ACHN (cell line): Measurements from ENCODE around the gene RPS28.
"Not testable (repeated sequence)": the region's sequence is repeated elsewhere in the genome, so short reads cannot be mapped to it uniquely, and the experiment has no call there.

Experiments used
- DNase-seq: peaks from one replicate; pipeline ENCODE4 v3.0.0-alpha.2; 2015
- in situ Hi-C: cut with HindIII; loops from 2 replicates; pipeline ENCODE4 v1.10.0; 2017; ENCODE audit warnings: low sequenced_read_pairs, low pct_ligation_motif_present, low pct_unique_long_range_greater_than_20kb

Gene RPS28

GRCh38 chr19:8337728-8338127 is 16.4 kb downstream of the RPS28 start:
- in situ Hi-C loops, result no loop called here
- no peak for DNase-seq

- in situ Hi-C loops, result no loop called here
- no peak for DNase-seq
Measured at GRCh38 chr19:8338835-8339234, 17.5 kb downstream of the RPS28 start.

- in situ Hi-C loops, result no loop called here
- DNase-seq, result no peak
Measured at GRCh38 chr19:8340341-8341096, 19.2 kb downstream of the RPS28 start.

- DNase-seq, in situ Hi-C loops: not testable (repeated sequence)
Measured at GRCh38 chr19:8341504-8341903, 20.2 kb downstream of the RPS28 start.

- in situ Hi-C loops, result no loop called here
- no peak for DNase-seq
Measured at GRCh38 chr19:8342316-8342683, 21.0 kb downstream of the RPS28 start.

GRCh38 chr19:8342684-8343482 is 21.6 kb downstream of the RPS28 start, which contains the start of gene KANK3:
Gene KANK3 (minus strand): TSS chr19:8343262. CDS start chr19:8337828, 5,434 bp downstream.
- in situ Hi-C loops, result no loop called here
- peak; percentile 91 for DNase-seq

GRCh38 chr19:8343483-8343844 is 22.2 kb downstream of the RPS28 start:
- no peak for DNase-seq
- in situ Hi-C loops, result no loop called here

GRCh38 chr19:8349629-8350372 is 28.5 kb downstream of the RPS28 start:
- in situ Hi-C loops, DNase-seq: not testable (repeated sequence)

- in situ Hi-C loops, result no loop called here
- DNase-seq, result no peak
Measured at GRCh38 chr19:8352134-8352827, 31.0 kb downstream of the RPS28 start.

GRCh38 chr19:8352845-8353244 is 31.5 kb downstream of the RPS28 start:
- in situ Hi-C loops, result not testable (repeated sequence)

GRCh38 chr19:8355631-8356402 is 34.5 kb downstream of the RPS28 start:
- DNase-seq, result peak; percentile 96
- in situ Hi-C loops, result no loop called here

More at GRCh38 chr19:8352845-8353244, 31.5 kb downstream of the RPS28 start:
- not testable (repeated sequence) for DNase-seq

GRCh38 chr19:8357007-8357521 is 35.8 kb downstream of the RPS28 start:
- in situ Hi-C loops, result no loop called here
- DNase-seq, result no peak

GRCh38 chr19:8358948-8359347 is 37.7 kb downstream of the RPS28 start:
- in situ Hi-C loops, result no loop called here
- DNase-seq, result no peak

GRCh38 chr19:8360196-8360595 is 38.9 kb downstream of the RPS28 start:
- no peak for DNase-seq
- in situ Hi-C loops, result no loop called here

- DNase-seq, result peak; percentile 98
- in situ Hi-C loops, result no loop called here
Measured at GRCh38 chr19:8361921-8362793, 40.9 kb downstream of the RPS28 start.

- in situ Hi-C loops, result no loop called here
- DNase-seq, result peak; percentile 76
Measured at GRCh38 chr19:8363803-8364771, 42.8 kb downstream of the RPS28 start, which contains the start of gene ANGPTL4. Gene ANGPTL4 (plus strand): TSS chr19:8364155. CDS start chr19:8364322, 167 bp downstream.
